H1 (cell line): ENCODE measurements around the gene DGCR8. TPM values are rescaled to one million over a fixed set of nuclear protein-coding genes. Genes with fewer than 3 reads are reported as not detected.

Source experiments
- CTCF ChIA-PET: fragments of 300-600 bp; sonication (Branson Sonifier 250); formaldehyde crosslinking; loops from one replicate; lab custom pipeline; 2021; ENCODE audit not compliant: partially characterized antibody; lab: Charles Lee
- POLR2A ChIA-PET: fragments of 300-600 bp; sonication (Branson Sonifier 250); formaldehyde crosslinking; loops from one replicate; lab custom pipeline; 2021; ENCODE audit warnings: inconsistent platforms; ENCODE audit not compliant: partially characterized antibody; lab: Charles Lee
- DNase-seq, 2 experiments: peaks; one replicate each; pipeline versions ENCODE4 v3.0.0 to v3.0.0-alpha.2; 2010 to 2022; ENCODE audit warnings: low spot score in 2 of 2, low read depth in 1 of 2, mixed read lengths in 1 of 2
- FAIRE-seq: peaks from 2 replicates; lab custom pipeline; 2011; peaks lifted over from hg19 to GRCh38; lab: Jason Lieb, UNC
- H2AFZ ChIP-seq: 2 replicates; pipeline ENCODE4 v1.8.1; 2012; ENCODE audit warnings: low read length, inconsistent platforms
- H2AK5ac ChIP-seq: 2 replicates; pipeline ENCODE4 v1.6.1; 2013; ENCODE audit warnings: low read depth, low read length
- H2BK120ac ChIP-seq: replicated peaks from 2 replicates; pipeline ENCODE3; 2013; ENCODE audit warnings: low read depth, low read length, inconsistent platforms
- H2BK12ac ChIP-seq: 2 replicates; pipeline ENCODE4 v1.6.1; 2013; ENCODE audit warnings: low read depth, low read length
- H2BK15ac ChIP-seq: 2 replicates; pipeline ENCODE4 v1.6.1; 2013; ENCODE audit warnings: low read length
- H2BK20ac ChIP-seq: 2 replicates; pipeline ENCODE4 v1.6.1; 2013; ENCODE audit warnings: low read length
- H2BK5ac ChIP-seq: 2 replicates; pipeline ENCODE4 v1.6.1; 2013; ENCODE audit warnings: low read depth, low read length
- H3K14ac ChIP-seq: 2 replicates; pipeline ENCODE4 v1.6.1; 2013; ENCODE audit warnings: inconsistent platforms; ENCODE audit not compliant: insufficient read length
- H3K18ac ChIP-seq: 2 replicates; pipeline ENCODE4 v1.6.1; 2013; ENCODE audit warnings: low read length; ENCODE audit errors: extremely low read depth
- H3K23ac ChIP-seq: 2 replicates; pipeline ENCODE4 v1.6.1; 2013; ENCODE audit warnings: inconsistent platforms; ENCODE audit not compliant: insufficient read length
- H3K23me2 ChIP-seq: 2 replicates; pipeline ENCODE4 v1.6.1; 2013; ENCODE audit warnings: low read depth, low read length
- H3K27ac ChIP-seq: 2 replicates; pipeline ENCODE4 v1.6.1; 2011; ENCODE audit warnings: low read depth, low read length, inconsistent platforms
- H3K27me3 ChIP-seq, 4 experiments: replicated peaks in 1 of 4; 1 replicate in 1 of 4; 2 replicates in 3 of 4; pipeline versions ENCODE4 v1.6.1 to v1.8.1; 2011 to 2013; ENCODE audit warnings: low read length in 3 of 4, mild to moderate bottlenecking in 3 of 4, inconsistent platforms in 2 of 4, mixed read lengths in 2 of 4, moderate library complexity in 1 of 4; ENCODE audit not compliant: control insufficient read depth in 3 of 4, insufficient read depth in 3 of 4; ENCODE audit errors: extremely low read depth in 1 of 4
- H3K36me3 ChIP-seq, 4 experiments: 2 replicates each; pipeline versions ENCODE4 v1.6.1 to v1.8.1; 2011 to 2013; ENCODE audit warnings: mild to moderate bottlenecking in 4 of 4, low read length in 3 of 4, moderate library complexity in 2 of 4, control low read depth in 1 of 4, inconsistent platforms in 1 of 4; ENCODE audit not compliant: insufficient read depth in 4 of 4, control insufficient read depth in 2 of 4
- H3K4ac ChIP-seq: replicated peaks from 2 replicates; pipeline ENCODE3; 2013; ENCODE audit warnings: low read length, low read depth, mixed read lengths, inconsistent platforms; ENCODE audit not compliant: insufficient read length
- H3K4me1 ChIP-seq, 4 experiments: replicated peaks in 1 of 4; 1 replicate in 1 of 4; 2 replicates in 3 of 4; pipeline versions ENCODE4 v1.6.1 to v1.8.1; 2011 to 2013; ENCODE audit warnings: low read length in 3 of 4, inconsistent platforms in 2 of 4, mixed read lengths in 1 of 4; ENCODE audit not compliant: insufficient read depth in 4 of 4, control insufficient read depth in 3 of 4
- H3K4me2 ChIP-seq, 2 experiments: 2 replicates each; pipeline versions ENCODE4 v1.6.1 to v1.8.1; 2011 to 2013; ENCODE audit warnings: low read depth in 2 of 2, low read length in 2 of 2, control low read depth in 1 of 2, inconsistent platforms in 1 of 2, mild to moderate bottlenecking in 1 of 2; ENCODE audit not compliant: insufficient read depth in 1 of 2
- H3K4me3 ChIP-seq, 4 experiments: fragments of 200-600, 300-600 bp in 1 of 4; sonication (generic), shearing (Covaris generic), sonication (Bioruptor Twin) in 1 of 4; 2 replicates each; pipeline versions ENCODE4 v1.5.1 to v1.8.1; 2011 to 2016; ENCODE audit warnings: low read length in 4 of 4, low read depth in 3 of 4, control low read depth in 2 of 4, inconsistent platforms in 2 of 4, mild to moderate bottlenecking in 2 of 4, mixed read lengths in 1 of 4, moderate library complexity in 1 of 4; ENCODE audit not compliant: insufficient read depth in 2 of 4; ENCODE audit errors: extremely low read depth in 1 of 4
- H3K56ac ChIP-seq: replicated peaks from 2 replicates; pipeline ENCODE3; 2013; ENCODE audit warnings: low read depth, mild to moderate bottlenecking, mixed read lengths, low read length, inconsistent platforms; ENCODE audit not compliant: insufficient read length
- H3K79me1 ChIP-seq: 2 replicates; pipeline ENCODE4 v1.6.1; 2013; ENCODE audit warnings: low read depth, low read length, control low read depth
- H3K79me2 ChIP-seq, 2 experiments: 2 replicates each; pipeline versions ENCODE4 v1.6.1 to v1.8.1; 2012 to 2013; ENCODE audit warnings: low read length in 2 of 2, mild to moderate bottlenecking in 2 of 2, inconsistent platforms in 1 of 2; ENCODE audit not compliant: insufficient read depth in 2 of 2, control insufficient read depth in 1 of 2
- H3K9ac ChIP-seq, 4 experiments: replicated peaks in 1 of 4; 1 replicate in 1 of 4; 2 replicates in 3 of 4; pipeline versions ENCODE4 v1.6.1 to v1.8.1; 2011 to 2013; ENCODE audit warnings: low read depth in 3 of 4, low read length in 3 of 4, control low read depth in 2 of 4, mild to moderate bottlenecking in 2 of 4, moderate library complexity in 2 of 4, inconsistent platforms in 1 of 4; ENCODE audit errors: extremely low read depth in 1 of 4
- H3K9me3 ChIP-seq, 2 experiments: 2 replicates each; pipeline versions ENCODE4 v1.6.1 to v1.8.1; 2012 to 2013; ENCODE audit warnings: mild to moderate bottlenecking in 2 of 2, moderate library complexity in 2 of 2, control low read depth in 1 of 2, inconsistent platforms in 1 of 2, low read depth in 1 of 2, low read length in 1 of 2, mixed read lengths in 1 of 2; ENCODE audit not compliant: insufficient read depth in 2 of 2
- H4K20me1 ChIP-seq, 2 experiments: replicated peaks in 1 of 2; 2 replicates each; pipeline versions ENCODE3 to v1.8.1; 2011 to 2013; ENCODE audit warnings: inconsistent platforms in 2 of 2, low read length in 2 of 2, mild to moderate bottlenecking in 1 of 2; ENCODE audit not compliant: insufficient read depth in 2 of 2, control insufficient read depth in 1 of 2
- H4K5ac ChIP-seq: 2 replicates; pipeline ENCODE4 v1.6.1; 2013; ENCODE audit warnings: low read length, low read depth, mixed read lengths, inconsistent platforms; ENCODE audit not compliant: insufficient read length
- H4K8ac ChIP-seq: 2 replicates; pipeline ENCODE4 v1.8.0; 2013; ENCODE audit warnings: mild to moderate bottlenecking, moderate library complexity, low read length, inconsistent platforms; ENCODE audit not compliant: insufficient read depth; ENCODE audit errors: extremely low read depth
- H4K91ac ChIP-seq: replicated peaks from 2 replicates; pipeline ENCODE3; 2013; ENCODE audit warnings: low read length, mixed read lengths, inconsistent platforms; ENCODE audit not compliant: insufficient read length
- BRCA1 ChIP-seq: IDR thresholded peaks from 2 replicates; pipeline ENCODE4 v1.6.1; 2012; ENCODE audit warnings: low read depth, low read length, improper control_type of control experiment
- JUN ChIP-seq: IDR thresholded peaks from 2 replicates; pipeline ENCODE4 v1.6.1; 2011; ENCODE audit warnings: low read depth, mild to moderate bottlenecking, improper control_type of control experiment, low read length
- NRF1 ChIP-seq: IDR thresholded peaks from 2 replicates; pipeline ENCODE4 v1.6.1; 2011; ENCODE audit warnings: mild to moderate bottlenecking, low read depth, low read length, improper control_type of control experiment
- RFX5 ChIP-seq: IDR thresholded peaks from 2 replicates; pipeline ENCODE4 v1.6.1; 2011; ENCODE audit warnings: low read depth, low read length, improper control_type of control experiment, borderline replicate concordance
- SP4 ChIP-seq: IDR thresholded peaks from 2 replicates; pipeline ENCODE4 v1.6.1; 2012; ENCODE audit warnings: low read length, inconsistent platforms
- SRF ChIP-seq: IDR thresholded peaks from 2 replicates; pipeline ENCODE4 v1.6.1; 2011; ENCODE audit warnings: mild to moderate bottlenecking, low read depth, low read length, moderate library complexity
- TAF1 ChIP-seq: IDR thresholded peaks from 2 replicates; pipeline ENCODE4 v1.6.1; 2011; ENCODE audit warnings: mild to moderate bottlenecking, low read depth, low read length
- WGBS, 2 experiments: shearing (Covaris generic) in 1 of 2; methylation state at CpG; one replicate each; pipeline versions ENCODE4 v1.1.6 to v1.1.7; 2013 to 2015; ENCODE audit warnings: low lambda C conversion rate in 2 of 2, mixed read lengths in 2 of 2, inconsistent platforms in 1 of 2, low coverage in 1 of 2, missing lambda C conversion rate in 1 of 2; ENCODE audit not compliant: insufficient replicate concordance in 2 of 2, insufficient coverage in 1 of 2, insufficient read length in 1 of 2; ENCODE audit errors: extremely low coverage in 1 of 2, missing lambda C conversion rate in 1 of 2; 5-methylcytosine and 5-hydroxymethylcytosine counted together
- polyA plus RNA-seq, 7 experiments: library from polyadenylated mRNA; depleted of rRNA in 3 of 7; stranded (reverse) in 5 of 7; unstranded in 2 of 7; fragments of >200 nt in 5 of 7; fragments of 200-250 nt in 2 of 7; gene quantifications; 1 replicate in 5 of 7; 2 replicates in 1 of 7; 4 replicates in 1 of 7; pipeline versions ENCODE4 v1.2.1 to v1.2.3, GENCODE V29; 2011 to 2013; ENCODE audit warnings: missing spikeins in 2 of 7, mixed read lengths in 2 of 7
- total RNA-seq: library from RNA; stranded (reverse); fragmentation: NEBNext Ultra II Directional; extraction: Animal tissue kit (Norgen Biotek cat#: 25700); gene quantifications from 2 replicates; pipeline ENCODE4 v1.2.1, GENCODE V29; 2021

Gene DGCR8
- total and polyA plus RNA-seq, 2 of the 8 experiments (the other 6 are each of a cell fraction or from before 2014, with no cell fraction given), result 23.7 to 43.7 TPM

DNA sequence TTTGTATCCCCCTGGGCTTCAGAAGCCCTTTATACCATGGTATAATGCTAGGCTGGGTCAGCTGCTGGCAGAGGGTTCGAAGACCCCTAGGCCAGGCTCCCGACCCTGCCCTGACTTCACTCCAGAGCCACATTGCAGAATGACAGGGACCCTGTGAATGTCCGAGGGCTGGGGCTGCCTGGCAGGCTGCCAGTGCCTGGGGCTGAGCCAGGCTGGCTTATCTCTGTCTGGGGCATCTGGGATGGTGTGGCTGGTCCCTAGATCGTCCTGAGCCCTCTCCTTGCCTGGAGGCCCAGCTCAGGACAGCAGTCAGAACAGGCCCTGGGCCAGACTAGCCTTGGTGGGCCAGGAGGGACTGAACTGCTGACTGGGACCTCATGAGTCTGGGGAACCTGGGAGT is 55.2 kb downstream of the DGCR8 start:
- no peak for FAIRE-seq
- no peak overlapping the region for H3K4me2 ChIP-seq
- H3K27me3 ChIP-seq, result no peaks in the 10 kb centered on the region; a peak in 2 of 7 replicates
- CTCF ChIA-PET, result interaction anchor here (0.7 kb wide), 1 partner anchor 95 kb away, joined by 3 read pairs; no protein-coding TSS in a partner anchor
- no peak overlapping the region for H4K5ac ChIP-seq
- H2AK5ac ChIP-seq, result no peak overlapping the region
- H3K4me3 ChIP-seq, result no peak overlapping the region
- H3K4ac ChIP-seq, result no peak overlapping the region
- no peak overlapping the region for H3K18ac ChIP-seq
- H3K23me2 ChIP-seq, result peaks cover 7% of the 10 kb centered on the region; the same call in 1 of the 2 replicates
- H3K36me3 ChIP-seq, result 0 out of 8 replicates have a peak, but pooled peaks cover 0 to 4% (median 0%) of the 10 kb centered on the region in 4 experiments
- peaks cover 0 to 11% (median 7%) of the 10 kb centered on the region in 4 experiments; a peak in 4 of 7 replicates for H3K4me1 ChIP-seq
- H2AFZ ChIP-seq, result no peak overlapping the region
- no peak overlapping the region for H2BK5ac ChIP-seq
- DNase-seq, result no peak
- TF ChIP-seq JUN (no peak), SRF (no peak), RFX5 (no peak), BRCA1 (no peak), SP4 (no peak), TAF1 (no peak), NRF1 (no peak)
- peaks cover 21% of the 10 kb centered on the region for H3K79me1 ChIP-seq
- H3K23ac ChIP-seq, result no peak overlapping the region
- no peak overlapping the region for H3K14ac ChIP-seq
- peaks cover 0 to 21% of the 10 kb centered on the region in 2 experiments; a peak in 3 of 4 replicates for H3K79me2 ChIP-seq
- H4K8ac ChIP-seq, result no peak overlapping the region; the same call in 1 of the 2 replicates
- 84% methylated on average over 3 of the region's 4 CpGs; no CpG with 5 or more reads in 1 of the 2 experiments for WGBS, 2 experiments
- no peak overlapping the region for H3K56ac ChIP-seq
- H3K9ac ChIP-seq, result no peak overlapping the region
- peaks cover 15 to 34% of the 10 kb centered on the region in 2 experiments for H4K20me1 ChIP-seq
- H2BK120ac ChIP-seq, result no peak overlapping the region
- H3K27ac ChIP-seq, result no peak overlapping the region
- H2BK20ac ChIP-seq, result no peak overlapping the region
- POLR2A ChIA-PET, result interaction anchor here (6.3 to 10.1 kb wide), 2 partner anchors 8 to 16 kb away, joined by 40 to 104 read pairs; partner anchors contain the start of gene TRMT2A
- H3K9me3 ChIP-seq, result no peaks in the 10 kb centered on the region
- H2BK15ac ChIP-seq, result no peak overlapping the region
- no peak overlapping the region for H4K91ac ChIP-seq
- H2BK12ac ChIP-seq, result no peak overlapping the region
